H1 (cell line): ENCODE measurements around the gene TMEM266. TPM values are rescaled to one million over a fixed set of nuclear protein-coding genes. Genes with fewer than 3 reads are reported as not detected.

Experiments
- BRCA1 ChIP-seq: IDR thresholded peaks from 2 replicates; pipeline ENCODE4 v1.6.1; 2012; ENCODE audit warnings: low read depth, low read length, improper control_type of control experiment
- CHD7 ChIP-seq: fragments of 300-600 bp; sonication (generic); IDR thresholded peaks from 2 replicates; pipeline ENCODE4 v1.7.1; 2012; ENCODE audit warnings: low read length, moderate library complexity, mild to moderate bottlenecking, inconsistent platforms; ENCODE audit not compliant: insufficient replicate concordance
- CTCF ChIP-seq, 3 experiments: IDR thresholded peaks; 1 replicate in 2 of 3; 2 replicates in 1 of 3; pipeline versions ENCODE4 v1.5.1 to v1.6.1; 2011; ENCODE audit warnings: low read length in 3 of 3, mild to moderate bottlenecking in 3 of 3, inconsistent platforms in 2 of 3, low read depth in 1 of 3, moderate library complexity in 1 of 3; ENCODE audit not compliant: insufficient read depth in 1 of 3; ENCODE audit errors: control extremely low read depth in 1 of 3
- JUN ChIP-seq: IDR thresholded peaks from 2 replicates; pipeline ENCODE4 v1.6.1; 2011; ENCODE audit warnings: low read depth, mild to moderate bottlenecking, improper control_type of control experiment, low read length
- NANOG ChIP-seq: IDR thresholded peaks from 2 replicates; pipeline ENCODE4 v1.6.1; 2011; ENCODE audit warnings: low read length, low read depth, mild to moderate bottlenecking, inconsistent platforms; ENCODE audit not compliant: insufficient read depth, poor library complexity, severe bottlenecking
- RAD21 ChIP-seq, 2 experiments: IDR thresholded peaks in 1 of 2; conservative IDR thresholded peaks in 1 of 2; 2 replicates each; pipeline ENCODE4 v1.6.1; 2011; ENCODE audit warnings: low read depth in 2 of 2, low read length in 2 of 2, improper control_type of control experiment in 1 of 2, inconsistent platforms in 1 of 2, mild to moderate bottlenecking in 1 of 2, moderate library complexity in 1 of 2
- ZNF274 ChIP-seq: IDR thresholded peaks from 2 replicates; pipeline ENCODE4 v1.7.0; 2012; ENCODE audit warnings: low read length, borderline replicate concordance; ENCODE audit errors: extremely low read depth
- polyA plus RNA-seq, 7 experiments: library from polyadenylated mRNA; depleted of rRNA in 3 of 7; stranded (reverse) in 5 of 7; unstranded in 2 of 7; fragments of >200 nt in 5 of 7; fragments of 200-250 nt in 2 of 7; gene quantifications; 1 replicate in 5 of 7; 2 replicates in 1 of 7; 4 replicates in 1 of 7; pipeline versions ENCODE4 v1.2.1 to v1.2.3, GENCODE V29; 2011 to 2013; ENCODE audit warnings: missing spikeins in 2 of 7, mixed read lengths in 2 of 7
- total RNA-seq: library from RNA; stranded (reverse); fragmentation: NEBNext Ultra II Directional; extraction: Animal tissue kit (Norgen Biotek cat#: 25700); gene quantifications from 2 replicates; pipeline ENCODE4 v1.2.1, GENCODE V29; 2021

Gene TMEM266
- total and polyA plus RNA-seq, 2 of the 8 experiments (the other 6 are each of a cell fraction or from before 2014, with no cell fraction given), result 2.6 TPM

- TF ChIP-seq CHD7 (no peak), ZNF274 (no peak), JUN (no peak), BRCA1 (no peak), NANOG (no peak), CTCF (IDR thresholded peaks at IDR 0.05; ENCODE audit: control extremely low read depth in 1 of 3, insufficient read depth in 1 of 3, low read depth in 1 of 3, low read length in 3 of 3) (no peak), RAD21 (IDR thresholded peaks at IDR 0.05 in 1 of 2, conservative IDR thresholded peaks at IDR 0.05 in 1 of 2; ENCODE audit: low read depth in 2 of 2, low read length in 2 of 2) (no peak)
- TF ChIP-seq, all 59 proteins: peak for 0
Observed at GRCh38 chr15:76101655-76102054, 41.9 kb downstream of the TMEM266 start (continued).
